ENCODE data around the gene RSPRY1.

Gene RSPRY1

GRCh38 chr16:57185945-57186871 lies at the start of gene RSPRY1, which contains the start of gene PSME3IP1:
Gene RSPRY1, plus strand, starts transcription at chr16:57186329. Its CDS starts 18,330 bp downstream, at chr16:57204659.
Gene PSME3IP1, minus strand, starts transcription at chr16:57186039. Its CDS starts 12,185 bp downstream, at chr16:57173854.
- DNase-seq: peak; percentile 100

- no peak for DNase-seq
Measured at GRCh38 chr16:57137043-57137442, 49.1 kb upstream of the RSPRY1 start.

- DNase-seq: no peak
Measured at GRCh38 chr16:57137566-57138273, 48.4 kb upstream of the RSPRY1 start.

- no peak for DNase-seq
Measured at GRCh38 chr16:57138281-57138935, 47.7 kb upstream of the RSPRY1 start.

- DNase-seq: no peak
Measured at GRCh38 chr16:57140931-57141668, 45.0 kb upstream of the RSPRY1 start.

- DNase-seq: no peak
Measured at GRCh38 chr16:57141822-57142631, 44.1 kb upstream of the RSPRY1 start.

GRCh38 chr16:57143149-57143921 lies 42.8 kb upstream of the RSPRY1 start:
- no peak for DNase-seq

GRCh38 chr16:57144027-57144426 lies 42.1 kb upstream of the RSPRY1 start:
- DNase-seq: no peak

GRCh38 chr16:57145046-57146021 lies 40.8 kb upstream of the RSPRY1 start:
- no peak for DNase-seq

- DNase-seq: peak; percentile 36
Measured at GRCh38 chr16:57146040-57146647, 40.0 kb upstream of the RSPRY1 start.

- DNase-seq: no peak
Measured at GRCh38 chr16:57146735-57147134, 39.4 kb upstream of the RSPRY1 start.

GRCh38 chr16:57147381-57148221 lies 38.5 kb upstream of the RSPRY1 start:
- DNase-seq: peak; percentile 35

GRCh38 chr16:57148481-57148880 lies 37.6 kb upstream of the RSPRY1 start:
- DNase-seq: no peak

- DNase-seq: no peak
Measured at GRCh38 chr16:57149391-57149790, 36.7 kb upstream of the RSPRY1 start.

GRCh38 chr16:57150682-57151330 lies 35.3 kb upstream of the RSPRY1 start:
- DNase-seq: no peak

- DNase-seq: peak; percentile 18
Measured at GRCh38 chr16:57151369-57151768, 34.8 kb upstream of the RSPRY1 start.

Measured in inflammatory macrophage treated with lipopolysaccharide for 4 hours (primary cell).